Measurements from ENCODE around the gene TCTN1. TPM values are rescaled to one million over a fixed set of nuclear protein-coding genes. Genes with fewer than 3 reads are reported as not detected.
A peak's percentile ranks its signal among the peaks of the same experiment; 100 is the strongest.
"Not testable (repeated sequence)": the region's sequence is repeated elsewhere in the genome, so short reads cannot be mapped to it uniquely, and the experiment has no call there.

TCTN1 gene
- total RNA-seq, 1 experiment from 2014 or later = 11.1 TPM

- Histone ChIP-seq H4K20me1 (ENCODE audit: control insufficient read depth, insufficient read depth, insufficient read length) (no peaks in the 10 kb centered on the region), H3K27me3 (ENCODE audit: insufficient read depth, low read length) (no peaks in the 10 kb centered on the region), H2AK5ac (ENCODE audit: insufficient read length, low read length) (no peak overlapping the region), H3K4me1 (ENCODE audit: insufficient read depth, low read length) (peaks cover 4% of the 10 kb centered on the region; the same call in 1 of the 2 replicates), H3K18ac (ENCODE audit: insufficient read length, low read depth, low read length) (no peak overlapping the region), H3K9me3 (ENCODE audit: control insufficient read depth, low read depth, low read length) (no peaks in the 10 kb centered on the region), H3K4me2 (ENCODE audit: insufficient read depth, insufficient read length, low read length) (no peak overlapping the region), H4K8ac (replicated peaks; ENCODE audit: insufficient read length, low read depth, low read length) (no peak overlapping the region), H3K9ac (ENCODE audit: extremely low read depth, insufficient read length, low read length) (no peak overlapping the region), H3T11ph (ENCODE audit: low read length) (no peak overlapping the region), H3K4ac (ENCODE audit: low read depth, low read length) (no peak overlapping the region), H2BK15ac (ENCODE audit: low read depth, low read length) (no peak overlapping the region), H3K79me2 (ENCODE audit: insufficient read depth, low read length) (no peaks in the 10 kb centered on the region), H3K56ac (ENCODE audit: insufficient read length, low read depth, low read length) (no peak overlapping the region), H2AFZ (ENCODE audit: low read length) (no peak overlapping the region), H3K23me2 (ENCODE audit: insufficient read length, low read depth, low read length, poor library complexity, severe bottlenecking) (no peaks in the 10 kb centered on the region), H3K27ac (ENCODE audit: insufficient read length, low read depth, low read length) (no peak overlapping the region), H2BK5ac (ENCODE audit: insufficient read length, low read length) (no peak overlapping the region), H2BK20ac (ENCODE audit: low read depth, low read length, poor library complexity, severe bottlenecking) (no peak overlapping the region), H3K79me1 (ENCODE audit: insufficient read depth, low read depth, low read length, poor library complexity, severe bottlenecking) (no peaks in the 10 kb centered on the region), H3K14ac (ENCODE audit: insufficient read depth, low read length) (no peak overlapping the region), H4K91ac (ENCODE audit: insufficient read length, low read depth, low read length) (no peak overlapping the region), H2BK12ac (ENCODE audit: insufficient read length, low read depth, low read length) (no peak overlapping the region), H2BK120ac (ENCODE audit: low read depth, low read length, poor library complexity, severe bottlenecking) (no peak overlapping the region), H4K5ac (ENCODE audit: insufficient read length, low read depth, low read length) (no peak overlapping the region), H3K23ac (ENCODE audit: insufficient read length, low read depth, low read length) (no peak overlapping the region)
- H3K27me3 Mint-ChIP-seq (ENCODE audit: low read depth) = no peaks in the 10 kb centered on the region
- H3K9me3 Mint-ChIP-seq = no peaks in the 10 kb centered on the region
- TF ChIP-seq CTCF (conservative IDR thresholded peaks at IDR 0.05) = no peak
- H3K4me3 Mint-ChIP-seq = no peak overlapping the region
- H3K4me1 Mint-ChIP-seq = peaks cover 7 to 8% of the 10 kb centered on the region in 2 experiments
- no CpG with 5 or more reads among the region's 11 CpGs for WGBS (ENCODE audit: extremely low coverage, insufficient read length, low lambda C conversion rate)
- DNase-seq = no peak
- H3K36me3 Mint-ChIP-seq (ENCODE audit: insufficient read depth in 1 of 3, low read depth in 3 of 3) = peaks cover 0 to 8% (median 6%) of the 10 kb centered on the region in 3 experiments; a peak in 3 of 7 replicates
- H3K27ac Mint-ChIP-seq = peak overlapping the region in 1 of 3 experiments; percentile 10; a peak in 2 of 7 replicates
Observed at GRCh38 chr12:110649341-110649847, 35.5 kb downstream of the TCTN1 start.

- no CpG with 5 or more reads among the region's 10 CpGs for WGBS (ENCODE audit: extremely low coverage, insufficient read length, low lambda C conversion rate)
- H4K20me1 ChIP-seq (ENCODE audit: control insufficient read depth, insufficient read depth, insufficient read length); DNase-seq; H4K8ac ChIP-seq (replicated peaks; ENCODE audit: insufficient read length, low read depth, low read length); H3K4me1 ChIP-seq (ENCODE audit: insufficient read depth, low read length); H3K27me3 ChIP-seq (ENCODE audit: insufficient read depth, low read length); H2BK15ac ChIP-seq (ENCODE audit: low read depth, low read length); H2BK120ac ChIP-seq (ENCODE audit: low read depth, low read length, poor library complexity, severe bottlenecking); H3K9me3 Mint-ChIP-seq; H2BK20ac ChIP-seq (ENCODE audit: low read depth, low read length, poor library complexity, severe bottlenecking); H3K9ac ChIP-seq (ENCODE audit: extremely low read depth, insufficient read length, low read length); H3K27me3 Mint-ChIP-seq (ENCODE audit: low read depth); H3K79me1 ChIP-seq (ENCODE audit: insufficient read depth, low read depth, low read length, poor library complexity, severe bottlenecking); H2AK5ac ChIP-seq (ENCODE audit: insufficient read length, low read length); H3K79me2 ChIP-seq (ENCODE audit: insufficient read depth, low read length); H3K4me3 Mint-ChIP-seq; H3T11ph ChIP-seq (ENCODE audit: low read length); H3K23ac ChIP-seq (ENCODE audit: insufficient read length, low read depth, low read length); H2AFZ ChIP-seq (ENCODE audit: low read length); H2BK12ac ChIP-seq (ENCODE audit: insufficient read length, low read depth, low read length); H3K23me2 ChIP-seq (ENCODE audit: insufficient read length, low read depth, low read length, poor library complexity, severe bottlenecking); H3K56ac ChIP-seq (ENCODE audit: insufficient read length, low read depth, low read length); H3K27ac ChIP-seq (ENCODE audit: insufficient read length, low read depth, low read length); H3K4ac ChIP-seq (ENCODE audit: low read depth, low read length); H4K91ac ChIP-seq (ENCODE audit: insufficient read length, low read depth, low read length); H3K9me3 ChIP-seq (ENCODE audit: control insufficient read depth, low read depth, low read length); H4K5ac ChIP-seq (ENCODE audit: insufficient read length, low read depth, low read length); H3K18ac ChIP-seq (ENCODE audit: insufficient read length, low read depth, low read length); H2BK5ac ChIP-seq (ENCODE audit: insufficient read length, low read length); H3K14ac ChIP-seq (ENCODE audit: insufficient read depth, low read length): not testable (repeated sequence)
- Mint-ChIP-seq H3K36me3 (ENCODE audit: insufficient read depth in 1 of 3, low read depth in 3 of 3) (peaks cover 0 to 13% (median 2%) of the 10 kb centered on the region in 3 experiments; a peak in 4 of 7 replicates), H3K4me1 (peaks cover 13 to 20% of the 10 kb centered on the region in 2 experiments), H3K27ac (peak overlapping the region in 1 of 3 experiments; percentile 28; a peak in 3 of 7 replicates)
- H3K4me2 ChIP-seq (ENCODE audit: insufficient read depth, insufficient read length, low read length) = peak overlapping the region; percentile 21
Observed at GRCh38 chr12:110654238-110654637, 40.3 kb downstream of the TCTN1 start.

Measured in H9 (cell line).